Measurements from ENCODE around the gene PRKCH. TPM values are rescaled to one million over a fixed set of nuclear protein-coding genes. Genes with fewer than 3 reads are reported as not detected.

Gene PRKCH
- total RNA-seq, 6 experiments from 2014 or later: 5.0 to 12.1 (median 8.8) TPM

DNA sequence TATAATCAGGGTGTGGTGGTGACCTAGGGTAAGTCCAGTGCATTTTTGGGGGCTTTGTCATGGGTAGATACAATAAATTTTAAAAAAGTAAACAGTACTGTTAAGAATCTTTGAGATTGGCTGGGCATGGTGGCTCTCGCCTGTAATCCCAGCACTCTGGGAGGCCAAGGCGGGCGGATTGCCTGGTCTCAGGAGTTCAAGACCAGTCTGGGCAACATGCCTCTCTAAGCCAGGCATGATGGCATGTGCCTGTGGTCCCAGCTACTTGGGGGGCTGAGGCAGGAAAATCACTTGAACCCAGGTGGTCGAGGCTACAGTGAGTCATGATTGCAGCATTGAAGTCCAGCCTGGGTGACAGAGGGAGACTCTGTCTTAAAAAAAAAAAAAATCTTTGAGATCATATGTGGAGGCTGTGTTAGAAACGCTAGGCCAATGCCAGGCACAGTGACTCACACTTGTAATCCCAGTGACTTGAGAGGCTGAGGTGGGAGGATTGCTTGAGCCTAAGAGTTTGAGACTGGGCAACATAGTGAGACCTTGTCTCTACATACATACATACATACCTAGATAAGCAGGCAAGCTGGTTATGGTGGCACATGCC is 67.7 kb downstream of the PRKCH start:
- H3K4me1 ChIP-seq: no peaks in the 10 kb centered on the region
- H3K9me3 ChIP-seq: no peaks in the 10 kb centered on the region
- no peaks in the 10 kb centered on the region for H3K27me3 ChIP-seq
- no peak overlapping the region for H3K4me3 ChIP-seq
- H3K36me3 ChIP-seq: no peaks in the 10 kb centered on the region
- intact Hi-C loops (cut with DNase I): no loop called here
- H3K27ac ChIP-seq: no peak overlapping the region
- TF ChIP-seq POLR2A (IDR thresholded peaks at IDR 0.05): no peak
- TF ChIP-seq, protein P1, sequence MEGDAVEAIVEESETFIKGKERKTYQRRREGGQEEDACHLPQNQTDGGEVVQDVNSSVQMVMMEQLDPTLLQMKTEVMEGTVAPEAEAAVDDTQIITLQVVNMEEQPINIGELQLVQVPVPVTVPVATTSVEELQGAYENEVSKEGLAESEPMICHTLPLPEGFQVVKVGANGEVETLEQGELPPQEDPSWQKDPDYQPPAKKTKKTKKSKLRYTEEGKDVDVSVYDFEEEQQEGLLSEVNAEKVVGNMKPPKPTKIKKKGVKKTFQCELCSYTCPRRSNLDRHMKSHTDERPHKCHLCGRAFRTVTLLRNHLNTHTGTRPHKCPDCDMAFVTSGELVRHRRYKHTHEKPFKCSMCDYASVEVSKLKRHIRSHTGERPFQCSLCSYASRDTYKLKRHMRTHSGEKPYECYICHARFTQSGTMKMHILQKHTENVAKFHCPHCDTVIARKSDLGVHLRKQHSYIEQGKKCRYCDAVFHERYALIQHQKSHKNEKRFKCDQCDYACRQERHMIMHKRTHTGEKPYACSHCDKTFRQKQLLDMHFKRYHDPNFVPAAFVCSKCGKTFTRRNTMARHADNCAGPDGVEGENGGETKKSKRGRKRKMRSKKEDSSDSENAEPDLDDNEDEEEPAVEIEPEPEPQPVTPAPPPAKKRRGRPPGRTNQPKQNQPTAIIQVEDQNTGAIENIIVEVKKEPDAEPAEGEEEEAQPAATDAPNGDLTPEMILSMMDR (IDR thresholded peaks at IDR 0.05): no peak
- WGBS (ENCODE audit: insufficient coverage, low coverage, low lambda C conversion rate, missing lambda C conversion rate): 82% methylated on average over 4 of the region's 5 CpGs
- ATAC-seq: no peak
- DNase-seq: no peak

DNA sequence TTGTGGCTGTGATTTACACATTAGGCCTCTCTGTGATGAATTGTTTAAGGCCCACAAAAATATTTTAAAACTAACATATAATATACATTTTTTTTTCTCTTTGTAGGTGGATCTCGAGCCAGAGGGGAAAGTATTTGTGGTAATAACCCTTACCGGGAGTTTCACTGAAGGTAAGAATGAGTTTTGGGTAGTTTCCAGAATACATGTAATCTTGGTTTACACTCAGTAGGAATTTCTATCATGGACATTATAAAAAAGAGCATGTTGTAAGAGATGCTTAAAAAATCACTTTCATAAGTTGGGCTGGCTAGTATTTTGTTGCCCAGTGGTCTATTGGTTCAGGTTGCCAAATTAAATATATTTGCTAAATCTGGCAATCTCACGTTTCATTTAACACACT is 69.7 kb downstream of the PRKCH start:
- 51% methylated on average over 3 of the region's 3 CpGs for WGBS (ENCODE audit: insufficient coverage, low coverage, low lambda C conversion rate, missing lambda C conversion rate)
- H3K27ac ChIP-seq: no peak overlapping the region
- no peak for ATAC-seq
- TF ChIP-seq POLR2A (IDR thresholded peaks at IDR 0.05): no peak
- TF ChIP-seq, protein P1 (IDR thresholded peaks at IDR 0.05): no peak
- H3K4me1 ChIP-seq: no peaks in the 10 kb centered on the region
- H3K4me3 ChIP-seq: no peak overlapping the region
- H3K9me3 ChIP-seq: no peaks in the 10 kb centered on the region
- no peaks in the 10 kb centered on the region for H3K36me3 ChIP-seq
- H3K27me3 ChIP-seq: no peaks in the 10 kb centered on the region
- intact Hi-C loops (cut with DNase I): no loop called here
- no peak for DNase-seq

DNA sequence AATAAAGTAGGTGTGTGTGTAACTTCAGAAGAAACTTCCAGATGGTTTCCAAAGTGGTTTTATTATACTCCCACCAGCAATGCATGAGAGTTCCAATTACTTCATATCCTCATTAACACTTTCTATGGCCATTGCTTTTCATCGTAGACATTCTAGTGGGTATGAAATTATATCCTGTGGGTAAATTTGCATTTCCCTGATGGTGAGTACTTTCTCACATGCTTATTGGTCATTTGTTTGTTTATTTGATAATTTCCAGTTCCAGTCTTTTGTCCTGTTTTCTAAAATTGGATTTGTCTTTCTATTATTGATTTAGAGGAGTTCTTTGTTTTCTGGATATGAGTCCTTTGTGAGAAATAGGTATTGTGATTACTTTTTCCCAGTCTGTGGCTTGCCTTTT is 70.9 kb downstream of the PRKCH start:
- Histone ChIP-seq H3K9me3 (no peaks in the 10 kb centered on the region), H3K4me3 (no peak overlapping the region), H3K36me3 (no peaks in the 10 kb centered on the region), H3K4me1 (no peaks in the 10 kb centered on the region), H3K27ac (no peak overlapping the region), H3K27me3 (no peaks in the 10 kb centered on the region)
- 80% methylated on average over 1 of the region's 1 CpG for WGBS (ENCODE audit: insufficient coverage, low coverage, low lambda C conversion rate, missing lambda C conversion rate)
- TF ChIP-seq POLR2A (IDR thresholded peaks at IDR 0.05): no peak
- TF ChIP-seq, protein P1 (IDR thresholded peaks at IDR 0.05): no peak
- ATAC-seq: no peak
- intact Hi-C loops (cut with DNase I): no loop called here
- DNase-seq: no peak

DNA sequence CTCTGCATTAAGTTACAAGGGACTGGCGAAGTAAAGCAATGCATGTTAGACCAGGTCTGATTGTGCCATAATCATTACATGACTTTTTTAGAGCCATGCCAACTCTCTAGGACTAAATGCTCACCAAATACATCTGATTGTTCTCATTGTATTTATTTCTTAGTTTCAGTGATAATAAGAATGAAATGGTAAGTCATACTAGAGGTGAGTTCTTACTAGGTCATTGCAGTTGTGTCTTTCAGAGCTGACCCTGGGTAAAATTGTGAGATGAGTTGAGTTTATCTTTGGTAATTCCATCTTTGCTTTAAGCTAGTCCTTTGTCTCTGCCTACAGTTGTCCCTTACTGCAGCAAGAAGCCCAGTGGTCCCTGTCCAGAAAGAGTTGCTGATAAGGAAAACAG is 73.2 kb downstream of the PRKCH start:
- ATAC-seq (no peak), DNase-seq (no peak)
- intact Hi-C loops (cut with DNase I): no loop called here
- Histone ChIP-seq H3K27me3 (no peaks in the 10 kb centered on the region), H3K27ac (no peak overlapping the region), H3K4me1 (no peaks in the 10 kb centered on the region), H3K9me3 (no peaks in the 10 kb centered on the region), H3K36me3 (no peaks in the 10 kb centered on the region), H3K4me3 (no peak overlapping the region)
- TF ChIP-seq, protein P1 (IDR thresholded peaks at IDR 0.05): no peak
- no peak for TF ChIP-seq POLR2A (IDR thresholded peaks at IDR 0.05)
- WGBS (ENCODE audit: insufficient coverage, low coverage, low lambda C conversion rate, missing lambda C conversion rate): 100% methylated on average over 1 of the region's 1 CpG
